CD4-positive, CD25-positive, alpha-beta regulatory T cell (primary cell): Measurements from ENCODE around the gene COL5A1. TPM values are rescaled to one million over a fixed set of nuclear protein-coding genes. Genes with fewer than 3 reads are reported as not detected.
"Not testable (repeated sequence)": the region's sequence is repeated elsewhere in the genome, so short reads cannot be mapped to it uniquely, and the experiment has no call there.

ENCODE experiments used
- ATAC-seq, 2 donors: fragments of 150-1000 bp; cut with Tn5 transposase; one replicate each; pipeline ENCODE4 v1.10.0; 2021; ENCODE audit warnings: low read depth in 2 of 2, moderate number of reproducible peaks in 2 of 2, moderate library complexity in 1 of 2
- DNase-seq, 3 donors: peaks; one replicate each; pipeline versions ENCODE4 v3.0.0 to v3.0.0-alpha.2; 2012 to 2022; ENCODE audit warnings: mixed read lengths in 1 of 3
- H3K27ac ChIP-seq: one replicate; pipeline ENCODE4 v1.7.0; 2013; ENCODE audit warnings: mild to moderate bottlenecking, low read length; ENCODE audit not compliant: insufficient read depth, poor library complexity, severe bottlenecking
- H3K27me3 ChIP-seq: one replicate; pipeline ENCODE4 v1.7.0; 2013; ENCODE audit warnings: low read length; ENCODE audit not compliant: control insufficient read depth, insufficient read depth
- H3K36me3 ChIP-seq: one replicate; pipeline ENCODE4 v1.7.0; 2013; ENCODE audit warnings: mild to moderate bottlenecking, low read length, moderate library complexity; ENCODE audit not compliant: control insufficient read depth, insufficient read depth
- H3K4me1 ChIP-seq: 2 replicates; pipeline ENCODE4 v1.7.0; 2013; ENCODE audit warnings: mild to moderate bottlenecking, low read length; ENCODE audit not compliant: insufficient read depth, control insufficient read depth, poor library complexity, severe bottlenecking
- H3K4me3 ChIP-seq: one replicate; pipeline ENCODE4 v1.7.0; 2013; ENCODE audit warnings: low read depth, mild to moderate bottlenecking, low read length, moderate library complexity
- H3K9me3 ChIP-seq, 2 experiments: 1 replicate in 1 of 2; 2 replicates in 1 of 2; pipeline ENCODE4 v1.7.0; 2013; ENCODE audit warnings: low read length in 2 of 2, mild to moderate bottlenecking in 1 of 2, moderate library complexity in 1 of 2; ENCODE audit not compliant: control insufficient read depth in 2 of 2
- H3K27ac Mint-ChIP-seq, 3 donors: one replicate each; pipeline ENCODE4 v1.8.0; 2020 to 2022; ENCODE audit warnings: mild to moderate bottlenecking in 3 of 3, mixed read lengths in 3 of 3, moderate library complexity in 2 of 3
- H3K27me3 Mint-ChIP-seq: one replicate; pipeline ENCODE4 v1.8.0; 2022; ENCODE audit warnings: mild to moderate bottlenecking, mixed read lengths
- H3K36me3 Mint-ChIP-seq: one replicate; pipeline ENCODE4 v1.8.0; 2020; ENCODE audit warnings: mixed read lengths
- H3K4me1 Mint-ChIP-seq, 4 donors: one replicate each; pipeline ENCODE4 v1.8.0; 2020 to 2022; ENCODE audit warnings: mixed read lengths in 4 of 4, mild to moderate bottlenecking in 1 of 4
- H3K4me3 Mint-ChIP-seq, 4 donors: one replicate each; pipeline ENCODE4 v1.8.0; 2020 to 2022; ENCODE audit warnings: mild to moderate bottlenecking in 4 of 4, mixed read lengths in 4 of 4, moderate library complexity in 3 of 4
- H3K9me3 Mint-ChIP-seq, 7 donors: one replicate each; pipeline ENCODE4 v1.8.0; 2020 to 2022; ENCODE audit warnings: mixed read lengths in 7 of 7, mild to moderate bottlenecking in 3 of 7, moderate library complexity in 2 of 7
- polyA plus RNA-seq, 4 donors: library from polyadenylated mRNA; unstranded; fragments of 300-500 nt; fragmentation: Illumina TruSeq; gene quantifications; one replicate each; pipeline ENCODE4 v1.2.3, GENCODE V29; 2021
- total RNA-seq: library from RNA; stranded (reverse); gene quantifications from one replicate; pipeline ENCODE4 v1.2.3, GENCODE V29; 2022

The COL5A1 gene
- total and polyA plus RNA-seq, 5 donors from 2014 or later = 0.02 to 1.7 (median 0.10) TPM; not detected in 2

GRCh38 chr9:134661791-134662142, 20.2 kb downstream of the COL5A1 start:
- H3K36me3 ChIP-seq = no peaks in the 10 kb centered on the region
- Mint-ChIP-seq H3K4me1 (no peaks in the 10 kb centered on the region), H3K27ac (no peak overlapping the region), H3K36me3 (no peaks in the 10 kb centered on the region), H3K4me3 (no peak overlapping the region), H3K9me3 (peaks cover 0 to 6% (median 0%) of the 10 kb centered on the region in 7 donors), H3K27me3 (no peaks in the 10 kb centered on the region)
- ATAC-seq (no peak), DNase-seq (no peak)
- H3K27me3 ChIP-seq = no peaks in the 10 kb centered on the region
- no peak overlapping the region for H3K27ac ChIP-seq
- no peaks in the 10 kb centered on the region for H3K4me1 ChIP-seq
- no peak overlapping the region for H3K4me3 ChIP-seq
- peaks cover 6 to 13% of the 10 kb centered on the region in 2 experiments for H3K9me3 ChIP-seq

- DNase-seq = no peak
- Mint-ChIP-seq H3K4me3 (no peak overlapping the region), H3K4me1 (no peaks in the 10 kb centered on the region), H3K9me3 (peaks cover 0 to 6% (median 0%) of the 10 kb centered on the region in 7 donors), H3K36me3 (no peaks in the 10 kb centered on the region), H3K27ac (no peak overlapping the region), H3K27me3 (no peaks in the 10 kb centered on the region)
- no peaks in the 10 kb centered on the region for H3K36me3 ChIP-seq
- H3K4me1 ChIP-seq = no peaks in the 10 kb centered on the region
- ATAC-seq = no peak
- no peak overlapping the region for H3K4me3 ChIP-seq
- H3K9me3 ChIP-seq = peaks cover 6 to 13% of the 10 kb centered on the region in 2 experiments
- no peaks in the 10 kb centered on the region for H3K27me3 ChIP-seq
- H3K27ac ChIP-seq = no peak overlapping the region
Measured at GRCh38 chr9:134662143-134662876, 20.7 kb downstream of the COL5A1 start.

GRCh38 chr9:134663084-134663483, 21.5 kb downstream of the COL5A1 start:
- no peaks in the 10 kb centered on the region for H3K4me1 ChIP-seq
- Mint-ChIP-seq H3K27me3 (no peaks in the 10 kb centered on the region), H3K27ac (no peak overlapping the region), H3K36me3 (no peaks in the 10 kb centered on the region), H3K4me1 (no peaks in the 10 kb centered on the region), H3K9me3 (peaks cover 0 to 7% (median 0%) of the 10 kb centered on the region in 7 donors), H3K4me3 (no peak overlapping the region)
- H3K9me3 ChIP-seq = peaks cover 6 to 13% of the 10 kb centered on the region in 2 experiments
- no peaks in the 10 kb centered on the region for H3K27me3 ChIP-seq
- H3K4me3 ChIP-seq = no peak overlapping the region
- no peaks in the 10 kb centered on the region for H3K36me3 ChIP-seq
- no peak for DNase-seq
- no peak for ATAC-seq
- no peak overlapping the region for H3K27ac ChIP-seq

GRCh38 chr9:134663753-134664415, 22.3 kb downstream of the COL5A1 start:
- no peak overlapping the region for H3K27ac Mint-ChIP-seq
- peaks cover 0 to 7% (median 0%) of the 10 kb centered on the region in 7 donors for H3K9me3 Mint-ChIP-seq
- no peak for ATAC-seq
- H3K4me1 Mint-ChIP-seq = no peaks in the 10 kb centered on the region
- no peaks in the 10 kb centered on the region for H3K27me3 Mint-ChIP-seq
- no peak for DNase-seq
- H3K27ac ChIP-seq = no peak overlapping the region
- no peaks in the 10 kb centered on the region for H3K4me1 ChIP-seq
- no peak overlapping the region for H3K4me3 Mint-ChIP-seq
- H3K9me3 ChIP-seq = peaks cover 6 to 13% of the 10 kb centered on the region in 2 experiments
- no peak overlapping the region for H3K4me3 ChIP-seq
- H3K36me3 ChIP-seq = no peaks in the 10 kb centered on the region
- H3K27me3 ChIP-seq = no peaks in the 10 kb centered on the region
- no peaks in the 10 kb centered on the region for H3K36me3 Mint-ChIP-seq

GRCh38 chr9:134664446-134664845, 22.8 kb downstream of the COL5A1 start:
- Mint-ChIP-seq H3K4me3 (no peak overlapping the region), H3K27me3 (no peaks in the 10 kb centered on the region)
- no peak for DNase-seq

GRCh38 chr9:134666208-134666607, 24.6 kb downstream of the COL5A1 start:
- Histone ChIP-seq H3K4me1 (no peaks in the 10 kb centered on the region), H3K27ac (no peak overlapping the region), H3K4me3 (no peak overlapping the region), H3K9me3 (peaks cover 0 to under 1% of the 10 kb centered on the region in 2 experiments), H3K27me3 (no peaks in the 10 kb centered on the region), H3K36me3 (no peaks in the 10 kb centered on the region)
- peaks cover 0 to 3% (median 0%) of the 10 kb centered on the region in 7 donors for H3K9me3 Mint-ChIP-seq
- no peaks in the 10 kb centered on the region for H3K36me3 Mint-ChIP-seq
- ATAC-seq (no peak), DNase-seq (no peak)
- no peak overlapping the region for H3K4me3 Mint-ChIP-seq
- H3K27ac Mint-ChIP-seq = no peak overlapping the region
- H3K4me1 Mint-ChIP-seq = no peaks in the 10 kb centered on the region
- no peaks in the 10 kb centered on the region for H3K27me3 Mint-ChIP-seq

More at GRCh38 chr9:134664446-134664845, 22.8 kb downstream of the COL5A1 start:
- H3K36me3 Mint-ChIP-seq = no peaks in the 10 kb centered on the region
- Histone ChIP-seq H3K36me3 (no peaks in the 10 kb centered on the region), H3K27ac (no peak overlapping the region), H3K4me1 (no peaks in the 10 kb centered on the region), H3K4me3 (no peak overlapping the region), H3K9me3 (peaks cover 6 to 13% of the 10 kb centered on the region in 2 experiments), H3K27me3 (no peaks in the 10 kb centered on the region)
- no peak overlapping the region for H3K27ac Mint-ChIP-seq
- H3K4me1 Mint-ChIP-seq = no peaks in the 10 kb centered on the region
- no peak for ATAC-seq
- peaks cover 0 to 7% (median 0%) of the 10 kb centered on the region in 7 donors for H3K9me3 Mint-ChIP-seq

- Mint-ChIP-seq H3K4me3 (no peak overlapping the region), H3K27me3 (peaks cover 4% of the 10 kb centered on the region), H3K4me1 (no peaks in the 10 kb centered on the region), H3K27ac (no peak overlapping the region), H3K36me3 (no peaks in the 10 kb centered on the region), H3K9me3 (peaks cover 0 to 3% (median 0%) of the 10 kb centered on the region in 7 donors)
- H3K4me3 ChIP-seq = no peak overlapping the region
- ATAC-seq (no peak), DNase-seq (no peak)
- H3K9me3 ChIP-seq = no peaks in the 10 kb centered on the region
- no peaks in the 10 kb centered on the region for H3K27me3 ChIP-seq
- no peaks in the 10 kb centered on the region for H3K4me1 ChIP-seq
- no peak overlapping the region for H3K27ac ChIP-seq
- H3K36me3 ChIP-seq = no peaks in the 10 kb centered on the region
Measured at GRCh38 chr9:134666831-134667230, 25.2 kb downstream of the COL5A1 start.

- H3K4me3 ChIP-seq, DNase-seq, H3K27me3 ChIP-seq, H3K9me3 Mint-ChIP-seq, H3K9me3 ChIP-seq, H3K27me3 Mint-ChIP-seq, H3K27ac Mint-ChIP-seq, H3K4me1 ChIP-seq, H3K36me3 ChIP-seq, H3K4me3 Mint-ChIP-seq, ATAC-seq, H3K27ac ChIP-seq, H3K36me3 Mint-ChIP-seq, H3K4me1 Mint-ChIP-seq: not testable (repeated sequence)
Measured at GRCh38 chr9:134668977-134669376, 27.4 kb downstream of the COL5A1 start.
